Measurements from ENCODE around the gene CEPT1.

DNA sequence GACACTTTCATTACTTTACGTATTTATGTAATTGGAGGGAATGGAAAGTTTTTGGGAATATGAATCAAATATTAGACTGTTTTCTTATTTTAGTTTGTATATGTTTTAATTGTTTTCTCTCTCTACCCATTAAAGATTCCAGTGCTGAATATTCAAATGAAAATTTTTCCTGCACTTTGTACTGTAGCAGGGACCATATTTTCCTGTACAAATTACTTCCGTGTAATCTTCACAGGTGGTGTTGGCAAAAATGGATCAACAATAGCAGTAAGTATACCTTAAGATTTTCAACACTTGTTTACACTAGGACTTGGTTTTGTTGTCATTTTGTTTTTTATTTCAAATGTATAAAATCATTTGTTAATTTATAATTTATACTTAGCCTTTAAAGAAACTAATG lies 42.0 kb downstream of the CEPT1 start:
- TF ChIP-seq, protein P1, sequence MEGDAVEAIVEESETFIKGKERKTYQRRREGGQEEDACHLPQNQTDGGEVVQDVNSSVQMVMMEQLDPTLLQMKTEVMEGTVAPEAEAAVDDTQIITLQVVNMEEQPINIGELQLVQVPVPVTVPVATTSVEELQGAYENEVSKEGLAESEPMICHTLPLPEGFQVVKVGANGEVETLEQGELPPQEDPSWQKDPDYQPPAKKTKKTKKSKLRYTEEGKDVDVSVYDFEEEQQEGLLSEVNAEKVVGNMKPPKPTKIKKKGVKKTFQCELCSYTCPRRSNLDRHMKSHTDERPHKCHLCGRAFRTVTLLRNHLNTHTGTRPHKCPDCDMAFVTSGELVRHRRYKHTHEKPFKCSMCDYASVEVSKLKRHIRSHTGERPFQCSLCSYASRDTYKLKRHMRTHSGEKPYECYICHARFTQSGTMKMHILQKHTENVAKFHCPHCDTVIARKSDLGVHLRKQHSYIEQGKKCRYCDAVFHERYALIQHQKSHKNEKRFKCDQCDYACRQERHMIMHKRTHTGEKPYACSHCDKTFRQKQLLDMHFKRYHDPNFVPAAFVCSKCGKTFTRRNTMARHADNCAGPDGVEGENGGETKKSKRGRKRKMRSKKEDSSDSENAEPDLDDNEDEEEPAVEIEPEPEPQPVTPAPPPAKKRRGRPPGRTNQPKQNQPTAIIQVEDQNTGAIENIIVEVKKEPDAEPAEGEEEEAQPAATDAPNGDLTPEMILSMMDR (IDR thresholded peaks at IDR 0.05; ENCODE audit: insufficient read depth, low read depth, low read length): no peak
- TF ChIP-seq EZH2 (IDR thresholded peaks at IDR 0.05; ENCODE audit: insufficient read depth, low read length): no peak

All from astrocyte (in vitro differentiated cells and primary cell).